HUES48 (cell line): ENCODE results near the gene FCN1.

Experiments used
- H3K27ac ChIP-seq: one replicate; pipeline ENCODE4 v1.7.0; 2013; ENCODE audit warnings: low read depth, low read length, inconsistent platforms
- H3K27me3 ChIP-seq: 2 replicates; pipeline ENCODE4 v1.6.1; 2013; ENCODE audit warnings: mild to moderate bottlenecking, low read length; ENCODE audit not compliant: control insufficient read depth, insufficient read depth
- H3K36me3 ChIP-seq: 2 replicates; pipeline ENCODE4 v1.6.1; 2013; ENCODE audit warnings: low read length; ENCODE audit not compliant: control insufficient read depth, insufficient read depth
- H3K4me1 ChIP-seq: 2 replicates; pipeline ENCODE4 v1.6.1; 2013; ENCODE audit warnings: mild to moderate bottlenecking, low read length; ENCODE audit not compliant: control insufficient read depth, insufficient read depth
- H3K4me3 ChIP-seq: 2 replicates; pipeline ENCODE4 v1.5.1; 2013; ENCODE audit warnings: mild to moderate bottlenecking, low read depth, low read length
- H3K9ac ChIP-seq: 2 replicates; pipeline ENCODE4 v1.6.1; 2013; ENCODE audit warnings: mild to moderate bottlenecking, low read depth, low read length, moderate library complexity
- H3K9me3 ChIP-seq: 2 replicates; pipeline ENCODE4 v1.6.1; 2013; ENCODE audit warnings: low read length; ENCODE audit not compliant: control insufficient read depth, insufficient read depth

Gene FCN1

DNA sequence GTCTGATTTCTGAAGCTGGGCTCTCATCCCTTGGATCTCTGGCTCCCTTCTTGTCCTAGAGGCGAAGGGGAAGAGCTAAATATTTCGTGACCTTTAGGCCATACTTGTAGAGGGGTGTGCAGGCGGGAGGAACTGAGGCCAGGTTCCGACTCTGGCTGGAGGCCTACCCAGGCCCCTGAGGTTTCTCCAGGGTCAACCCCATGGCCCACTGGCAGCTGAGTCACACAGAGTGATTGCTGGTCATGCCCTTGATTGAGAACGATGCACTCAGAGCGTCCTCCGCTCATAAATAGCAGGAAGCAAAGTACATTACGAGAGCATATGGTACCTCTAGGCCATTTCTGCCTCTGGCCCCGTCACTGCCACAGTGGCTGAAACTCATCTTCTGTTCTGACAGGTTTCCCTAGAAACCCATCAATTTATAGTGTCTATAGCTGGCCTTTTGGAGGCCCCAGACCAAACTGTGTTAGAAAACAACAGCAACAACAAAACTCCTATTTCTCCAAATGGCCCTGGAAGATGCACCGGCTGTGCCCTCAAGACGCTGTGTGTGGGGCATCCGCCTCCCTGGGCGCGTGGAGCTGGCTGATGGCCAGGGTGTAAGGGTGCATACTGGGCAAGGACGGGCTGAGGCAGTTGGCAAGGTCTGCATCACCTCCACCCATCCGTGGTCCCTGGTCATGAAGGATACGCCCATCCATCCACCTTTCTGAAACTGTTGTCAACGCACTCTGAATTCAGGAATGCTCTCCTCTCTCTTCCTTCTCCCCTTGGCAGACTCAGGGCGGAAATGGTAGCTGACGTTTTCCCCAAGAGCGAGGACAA lies 32.9 kb upstream of the FCN1 start:
- Histone ChIP-seq H3K9me3 (no peaks in the 10 kb centered on the region), H3K4me1 (no peaks in the 10 kb centered on the region), H3K27ac (no peak overlapping the region), H3K36me3 (no peaks in the 10 kb centered on the region), H3K9ac (no peak overlapping the region), H3K4me3 (no peak overlapping the region), H3K27me3 (no peaks in the 10 kb centered on the region)

DNA sequence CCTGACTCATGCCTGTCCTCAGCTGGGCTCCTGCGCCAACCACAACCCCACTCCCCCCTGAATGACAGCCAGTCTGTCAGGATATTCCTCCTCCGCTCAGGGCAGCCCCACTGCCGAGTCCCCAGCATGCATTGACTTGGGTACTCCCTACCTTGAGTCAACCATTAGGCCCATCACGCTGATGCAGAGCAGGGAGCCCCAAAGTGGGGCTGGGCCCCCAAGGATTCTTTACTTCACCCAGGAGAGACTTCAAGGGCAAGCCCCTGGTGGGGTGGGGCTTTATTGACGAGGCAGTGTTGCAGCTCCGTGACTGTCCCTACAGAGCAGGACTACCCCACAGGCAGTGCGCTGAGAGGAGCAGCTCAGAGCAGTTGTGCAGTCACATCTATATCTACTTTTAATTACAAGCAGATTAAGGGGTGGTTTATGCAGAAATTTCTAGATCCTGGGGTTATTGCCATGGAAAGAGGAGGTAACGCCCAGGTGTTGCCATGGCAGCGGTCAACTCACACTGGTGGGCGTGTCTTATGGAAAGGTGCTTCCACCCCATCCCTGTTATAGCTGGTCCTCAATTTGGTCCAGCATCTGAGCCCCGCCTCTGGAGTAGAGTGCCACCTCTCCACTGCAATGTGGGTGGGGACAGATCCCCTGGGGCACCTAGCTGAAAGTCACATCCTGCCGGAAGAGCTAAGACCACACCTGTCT lies 32.1 kb upstream of the FCN1 start:
- Histone ChIP-seq H3K4me3 (no peak overlapping the region), H3K9me3 (no peaks in the 10 kb centered on the region), H3K27me3 (no peaks in the 10 kb centered on the region), H3K4me1 (no peaks in the 10 kb centered on the region), H3K36me3 (no peaks in the 10 kb centered on the region), H3K27ac (no peak overlapping the region), H3K9ac (no peak overlapping the region)

DNA sequence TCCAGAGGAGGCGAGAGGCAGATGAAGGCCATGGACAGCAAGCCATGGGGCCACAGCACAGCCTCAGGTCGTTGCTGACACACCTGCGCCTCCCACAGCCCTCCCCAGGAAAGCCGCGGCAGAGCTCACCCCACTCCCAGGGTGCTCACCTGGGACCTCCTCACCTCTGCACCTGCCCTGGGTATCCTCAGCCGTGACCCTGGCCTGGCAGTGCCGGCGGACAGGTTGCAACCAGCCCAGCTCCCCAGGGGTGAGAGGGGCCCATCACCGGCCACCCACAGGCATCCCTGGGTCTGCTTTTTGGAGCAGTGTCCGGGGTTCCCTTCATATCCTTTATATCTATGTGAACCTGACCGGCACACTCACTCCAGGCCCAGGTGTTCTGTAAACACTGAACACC lies 30.4 kb upstream of the FCN1 start:
- Histone ChIP-seq H3K27me3 (no peaks in the 10 kb centered on the region), H3K9me3 (no peaks in the 10 kb centered on the region), H3K4me3 (no peak overlapping the region), H3K4me1 (no peaks in the 10 kb centered on the region), H3K36me3 (no peaks in the 10 kb centered on the region), H3K9ac (no peak overlapping the region), H3K27ac (no peak overlapping the region)

DNA sequence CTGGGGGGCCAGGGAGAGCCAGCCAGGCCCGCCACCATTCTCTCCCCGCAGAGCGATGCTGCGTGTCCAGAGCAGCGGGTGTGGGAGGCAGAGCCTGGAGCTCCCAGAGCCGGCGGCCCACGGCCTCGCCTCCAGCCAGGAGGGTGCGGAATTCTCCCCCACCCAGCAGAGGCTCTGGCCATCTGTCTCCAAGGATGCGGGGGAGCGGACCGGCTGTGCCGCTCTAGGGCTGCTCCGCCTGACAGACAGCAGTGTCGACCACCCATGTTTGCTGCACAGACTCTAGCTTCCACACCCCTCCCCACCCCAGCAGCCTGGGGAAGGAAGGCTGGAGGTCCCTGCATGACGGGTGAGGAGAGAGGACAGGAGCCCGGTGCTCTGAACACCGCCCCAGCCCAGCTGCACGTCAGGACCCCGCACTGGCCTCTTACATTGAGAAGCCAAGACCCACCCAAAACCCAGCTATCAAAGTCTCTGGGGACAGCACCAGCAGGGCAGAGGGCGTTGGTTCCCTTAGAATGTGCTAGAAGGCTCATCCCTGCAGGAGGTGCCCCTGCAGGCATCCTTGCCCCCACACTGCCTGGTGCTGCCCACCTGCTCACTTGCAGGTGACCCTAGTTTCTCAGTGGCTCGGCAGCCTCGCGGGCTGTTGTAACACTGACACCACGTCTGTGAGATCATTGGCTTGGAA lies 29.7 kb upstream of the FCN1 start:
- Histone ChIP-seq H3K9me3 (no peaks in the 10 kb centered on the region), H3K27ac (no peak overlapping the region), H3K4me3 (no peak overlapping the region), H3K27me3 (no peaks in the 10 kb centered on the region), H3K36me3 (no peaks in the 10 kb centered on the region), H3K9ac (no peak overlapping the region), H3K4me1 (no peaks in the 10 kb centered on the region)

DNA sequence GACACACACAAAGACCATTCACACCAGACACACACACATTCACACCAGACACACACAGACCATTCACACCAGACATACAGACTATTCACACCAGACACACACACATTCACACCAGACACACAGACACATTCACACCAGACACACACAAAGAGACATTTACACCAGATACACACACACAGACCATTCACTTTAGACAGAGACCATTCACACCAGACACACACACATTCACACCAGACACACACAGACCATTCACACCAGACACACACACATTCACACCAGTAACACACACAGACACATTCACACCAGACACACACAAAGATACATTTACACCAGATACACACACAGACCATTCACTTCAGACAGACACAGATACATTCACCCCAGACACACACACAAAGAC lies 29.0 kb upstream of the FCN1 start:
- Histone ChIP-seq H3K4me3 (no peak overlapping the region), H3K9ac (no peak overlapping the region), H3K27ac (no peak overlapping the region), H3K27me3 (no peaks in the 10 kb centered on the region), H3K36me3 (no peaks in the 10 kb centered on the region), H3K9me3 (no peaks in the 10 kb centered on the region), H3K4me1 (no peaks in the 10 kb centered on the region)

DNA sequence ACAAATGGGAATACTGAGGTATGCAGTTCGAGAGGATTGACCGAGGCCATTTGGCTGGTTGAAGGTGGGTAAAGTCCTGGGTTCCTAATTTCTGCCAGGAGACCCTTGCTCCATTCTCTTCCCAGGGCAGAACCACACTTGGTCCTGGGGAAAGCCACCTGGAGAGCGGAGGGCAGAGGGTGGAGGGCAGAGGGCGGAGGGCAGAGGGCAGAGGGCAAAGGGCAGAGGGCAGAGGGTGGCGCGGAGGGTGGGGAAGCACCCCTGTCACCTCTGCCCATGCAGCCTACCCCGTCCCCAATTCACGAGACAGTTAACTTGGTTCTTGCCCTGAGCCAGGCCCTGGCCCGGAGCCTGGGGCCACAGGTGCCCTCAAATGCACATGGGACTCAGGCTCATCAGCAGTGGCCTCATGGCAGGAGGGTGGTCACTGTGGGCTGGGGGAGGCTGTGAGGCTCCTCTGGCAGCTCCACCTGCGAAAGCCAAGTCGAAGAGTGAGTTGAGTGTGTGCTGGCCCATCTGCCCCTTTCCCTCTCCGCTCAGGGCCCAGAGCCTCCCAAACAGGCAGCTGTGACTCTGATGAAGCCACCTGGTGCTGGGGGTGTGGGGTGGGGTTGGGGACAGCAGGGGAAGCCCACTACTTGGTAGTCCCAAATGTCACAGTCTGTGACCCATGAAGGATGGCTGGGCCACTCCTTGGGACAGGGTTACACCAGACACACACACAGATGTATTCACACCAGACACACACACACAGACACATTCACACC lies 28.0 kb upstream of the FCN1 start:
- Histone ChIP-seq H3K9ac (no peak overlapping the region), H3K27me3 (no peaks in the 10 kb centered on the region), H3K4me1 (no peaks in the 10 kb centered on the region), H3K4me3 (no peak overlapping the region), H3K36me3 (no peaks in the 10 kb centered on the region), H3K27ac (no peak overlapping the region), H3K9me3 (no peaks in the 10 kb centered on the region)

DNA sequence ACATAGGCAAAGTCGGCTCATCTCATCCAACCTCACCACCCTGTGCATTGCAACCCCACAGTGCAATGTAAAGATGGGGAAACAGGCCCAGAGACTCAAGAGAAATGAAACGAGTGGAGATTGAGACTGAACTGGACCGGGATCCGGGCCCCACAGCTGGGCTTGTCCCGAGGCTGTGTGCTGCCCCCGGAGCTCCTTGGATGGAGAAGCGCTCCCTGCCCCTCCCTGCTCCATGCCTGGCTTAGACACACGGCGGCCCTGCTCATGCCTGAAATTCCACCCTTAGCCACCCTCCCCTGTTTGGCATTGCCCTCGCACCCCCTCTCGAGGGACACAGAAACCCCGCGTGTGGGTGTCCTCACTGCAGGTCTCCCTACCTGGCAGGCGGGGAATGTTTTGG lies 27.2 kb upstream of the FCN1 start:
- no peaks in the 10 kb centered on the region for H3K36me3 ChIP-seq
- H3K27ac ChIP-seq, result no peak overlapping the region
- H3K9ac ChIP-seq, result no peak overlapping the region
- H3K9me3 ChIP-seq, result no peaks in the 10 kb centered on the region
- H3K4me3 ChIP-seq, result no peak overlapping the region
- no peaks in the 10 kb centered on the region for H3K4me1 ChIP-seq
- no peaks in the 10 kb centered on the region for H3K27me3 ChIP-seq

DNA sequence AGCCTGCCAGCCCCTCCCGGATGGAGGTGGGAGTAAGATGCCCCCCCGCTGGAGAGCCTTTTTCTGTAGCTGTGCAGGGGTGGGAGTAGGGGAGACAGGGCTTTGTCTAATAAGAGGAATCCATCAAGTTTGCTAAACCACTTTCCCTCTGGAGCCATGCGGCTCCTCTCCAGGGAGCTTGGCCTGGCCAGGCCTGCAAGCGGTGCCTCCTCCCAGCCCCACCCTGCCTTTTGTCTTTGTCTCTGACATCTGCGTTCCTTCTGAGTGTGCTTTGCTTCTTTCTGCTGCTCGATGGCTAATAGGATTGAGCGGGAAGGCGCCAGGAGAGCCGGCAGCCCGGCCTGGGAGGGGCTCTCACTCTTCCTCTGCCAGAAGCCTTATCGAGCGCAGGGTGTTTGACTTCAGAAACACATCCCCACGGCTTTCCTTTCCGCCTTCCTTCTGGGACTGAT lies 26.7 kb upstream of the FCN1 start:
- Histone ChIP-seq H3K9ac (no peak overlapping the region), H3K27me3 (no peaks in the 10 kb centered on the region), H3K36me3 (no peaks in the 10 kb centered on the region), H3K4me1 (no peaks in the 10 kb centered on the region), H3K4me3 (no peak overlapping the region), H3K27ac (no peak overlapping the region), H3K9me3 (no peaks in the 10 kb centered on the region)

DNA sequence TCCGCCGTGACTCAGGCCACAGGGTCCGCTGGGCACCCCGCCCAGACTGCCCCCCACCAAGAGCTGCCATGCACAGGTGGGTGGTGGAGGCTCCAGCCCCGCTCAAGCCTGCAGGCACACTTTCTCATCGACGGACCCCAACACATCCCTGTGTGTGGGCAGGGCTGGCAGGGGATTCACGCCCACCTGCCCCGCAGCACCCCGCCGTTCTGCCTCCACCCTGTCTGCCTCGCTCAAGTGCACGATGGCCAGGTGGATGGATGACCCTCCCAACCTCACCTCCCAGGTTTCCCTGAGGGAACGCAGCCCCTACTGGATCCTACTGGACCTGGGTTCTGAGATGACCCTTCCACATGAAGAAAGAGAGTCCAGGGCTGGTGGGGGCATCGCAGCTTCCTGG lies 26.1 kb upstream of the FCN1 start:
- Histone ChIP-seq H3K27me3 (no peaks in the 10 kb centered on the region), H3K4me3 (no peak overlapping the region), H3K27ac (no peak overlapping the region), H3K9ac (no peak overlapping the region), H3K9me3 (no peaks in the 10 kb centered on the region), H3K36me3 (no peaks in the 10 kb centered on the region), H3K4me1 (no peaks in the 10 kb centered on the region)

DNA sequence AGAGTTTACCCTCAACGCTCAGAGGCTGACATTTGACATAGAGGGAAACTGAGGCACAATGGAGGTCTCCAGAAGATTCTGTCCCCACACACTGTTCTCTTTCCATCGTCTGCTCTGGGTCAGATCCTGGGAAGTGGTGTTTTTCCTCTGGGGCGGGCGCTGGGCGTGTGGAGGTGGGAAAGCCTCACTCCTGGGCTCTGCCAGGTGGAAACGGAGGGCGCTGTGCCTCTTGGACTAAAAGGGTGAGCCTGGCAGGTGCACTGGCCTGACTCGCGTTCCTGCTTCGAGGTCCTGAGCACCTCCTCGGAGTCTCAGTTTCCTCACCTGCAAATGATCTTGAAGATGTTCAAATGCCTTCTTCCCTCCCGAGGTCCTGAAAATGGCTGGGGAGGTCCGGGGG lies 25.7 kb upstream of the FCN1 start:
- Histone ChIP-seq H3K4me1 (no peaks in the 10 kb centered on the region), H3K9me3 (no peaks in the 10 kb centered on the region), H3K27ac (no peak overlapping the region), H3K27me3 (no peaks in the 10 kb centered on the region), H3K36me3 (no peaks in the 10 kb centered on the region), H3K4me3 (no peak overlapping the region), H3K9ac (no peak overlapping the region)
